Left ventricle myocardium superior (tissue), 1 donor: ENCODE measurements around the gene N4BP2L1. TPM values are rescaled to one million over a fixed set of nuclear protein-coding genes. Genes with fewer than 3 reads are reported as not detected.

Experiments
- ATAC-seq: fragments of 200-7000 bp; cut with Tn5 transposase; one replicate; pipeline ENCODE4 v1.9.1; 2020; ENCODE audit warnings: mild to moderate bottlenecking, moderate library complexity
- DNase-seq: peaks from one replicate; pipeline ENCODE4 v3.0.0-alpha.2; 2020
- intact Hi-C: fragments of 100-400 bp; cut with micrococcal nuclease; formaldehyde crosslinking; loops from one replicate; pipeline ENCODE4 v1.11.0; 2022
- long read RNA-seq: library from polyadenylated mRNA; unstranded; transcript quantifications from one replicate; pipeline ENCODE4 v2.0.0, GENCODE V29; 2021
- total RNA-seq: library from RNA; stranded (reverse); fragmentation: NEBNext Ultra II Directional; extraction: Animal tissue kit (Norgen Biotek cat#: 25700); gene quantifications from one replicate; pipeline ENCODE4 v1.2.1, GENCODE V29; 2021
- donor health status: DM: no; HTN: yes; CAD: no; lungs with severe emphysema.

Gene N4BP2L1
- total RNA-seq, result 3.9 TPM
- long read RNA-seq, partial matches to known transcripts, result 1 of 12 reads
- long read RNA-seq, other reads (novel, unspliced or antisense), result 3 of 12 reads

DNA sequence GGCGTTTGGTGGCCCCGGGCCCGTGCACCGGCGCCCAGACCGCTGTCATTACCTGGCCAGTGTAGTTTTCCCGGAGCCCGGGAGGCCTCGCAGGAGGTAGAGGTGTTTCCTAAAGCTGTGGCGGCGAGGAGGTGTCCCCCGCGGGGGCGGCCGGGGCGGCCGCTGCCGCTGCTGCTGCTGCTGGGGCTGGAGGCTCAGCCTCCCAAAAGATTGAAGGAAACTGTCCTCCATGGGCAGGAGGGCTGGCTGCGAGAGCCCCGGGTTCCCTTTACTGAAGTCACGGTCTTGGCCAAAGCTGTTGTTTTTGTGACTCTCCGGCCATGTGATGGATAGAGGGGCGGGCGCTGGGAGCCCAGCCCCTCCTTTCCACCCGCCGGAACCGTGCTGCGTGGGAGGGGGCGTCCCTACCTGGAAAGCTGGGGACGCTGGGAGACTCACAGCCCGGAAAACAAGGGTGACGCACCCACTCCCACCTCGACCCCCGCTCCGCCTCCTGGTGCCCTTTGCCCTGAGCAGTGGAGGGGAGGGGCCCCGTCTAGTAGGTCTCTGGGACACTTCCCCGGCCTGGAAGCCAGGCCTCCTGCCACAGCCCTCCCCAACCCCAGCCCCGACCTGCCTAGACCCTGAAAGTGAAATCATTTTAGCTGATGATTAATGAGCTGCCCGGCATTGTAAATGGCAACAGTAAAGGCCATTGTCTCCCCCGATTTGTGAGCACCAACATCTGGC is at the start of gene N4BP2L1:
TSS of gene N4BP2L1 (minus strand) at position 279 of the 729 bp plus-strand sequence. CDS start at position 231, 48 bp downstream.
- intact Hi-C loops, result loop anchor here (10.0 kb wide), 1 partner anchor 107 kb away; the partner anchor contains the start of gene N4BP2L2
- ATAC-seq (peak; percentile 78), DNase-seq (peak; percentile 77)

DNA sequence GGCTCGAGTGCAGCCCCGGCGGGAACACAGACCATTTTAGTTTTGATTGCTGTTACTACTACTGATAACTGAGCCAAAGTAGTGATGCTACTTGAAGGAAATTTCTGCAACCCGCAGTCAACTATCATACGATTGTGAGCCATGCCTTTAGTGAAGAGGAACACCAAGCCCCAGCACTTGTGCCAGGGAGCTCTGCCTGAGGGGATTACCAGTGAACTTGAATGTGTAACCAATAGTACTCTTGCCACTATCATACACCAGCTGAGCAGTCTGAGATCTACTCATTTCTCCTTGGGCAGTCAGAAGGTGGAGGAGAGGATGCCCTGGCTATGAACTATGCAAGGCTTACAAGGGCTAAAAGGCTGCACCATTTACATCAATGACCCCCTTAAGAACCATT is 49.0 kb upstream of the N4BP2L1 start:
- ATAC-seq (peak; percentile 11), DNase-seq (no peak)
- intact Hi-C loops, result no loop called here

DNA sequence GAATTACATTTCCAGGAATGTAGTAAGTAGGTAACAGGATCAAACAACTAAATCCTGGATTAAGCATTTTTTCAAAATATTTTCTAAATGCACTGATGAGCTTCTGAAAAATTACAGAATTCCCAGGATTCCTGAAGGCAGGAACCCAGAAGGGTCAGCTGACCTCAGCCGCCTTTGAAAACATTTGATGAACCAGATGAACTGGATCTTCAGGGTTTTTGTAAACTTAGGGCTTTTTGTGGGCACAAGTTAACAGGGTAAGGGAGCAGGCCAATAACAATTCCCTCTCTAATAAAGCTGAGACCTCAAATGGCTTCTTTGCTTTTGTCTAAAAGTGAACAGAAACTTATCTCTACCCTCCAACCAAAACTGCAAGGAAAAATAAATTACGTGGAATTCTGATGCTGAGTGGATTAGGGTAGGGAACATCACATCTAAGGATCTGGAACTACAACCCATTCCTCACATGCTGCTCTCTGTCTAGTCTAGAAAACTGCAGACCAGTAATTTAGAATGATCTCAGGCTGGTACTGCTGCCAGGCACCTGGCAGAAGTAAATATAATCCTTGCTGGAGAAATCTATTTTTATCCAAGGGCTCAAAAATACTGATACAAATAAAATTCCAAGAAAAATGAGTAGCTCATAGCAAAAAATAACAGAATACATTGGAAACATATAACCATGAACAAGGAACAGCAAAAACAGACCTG is 48.2 kb upstream of the N4BP2L1 start:
- intact Hi-C loops, result no loop called here
- peak; percentile 30 for ATAC-seq
- DNase-seq, result no peak

DNA sequence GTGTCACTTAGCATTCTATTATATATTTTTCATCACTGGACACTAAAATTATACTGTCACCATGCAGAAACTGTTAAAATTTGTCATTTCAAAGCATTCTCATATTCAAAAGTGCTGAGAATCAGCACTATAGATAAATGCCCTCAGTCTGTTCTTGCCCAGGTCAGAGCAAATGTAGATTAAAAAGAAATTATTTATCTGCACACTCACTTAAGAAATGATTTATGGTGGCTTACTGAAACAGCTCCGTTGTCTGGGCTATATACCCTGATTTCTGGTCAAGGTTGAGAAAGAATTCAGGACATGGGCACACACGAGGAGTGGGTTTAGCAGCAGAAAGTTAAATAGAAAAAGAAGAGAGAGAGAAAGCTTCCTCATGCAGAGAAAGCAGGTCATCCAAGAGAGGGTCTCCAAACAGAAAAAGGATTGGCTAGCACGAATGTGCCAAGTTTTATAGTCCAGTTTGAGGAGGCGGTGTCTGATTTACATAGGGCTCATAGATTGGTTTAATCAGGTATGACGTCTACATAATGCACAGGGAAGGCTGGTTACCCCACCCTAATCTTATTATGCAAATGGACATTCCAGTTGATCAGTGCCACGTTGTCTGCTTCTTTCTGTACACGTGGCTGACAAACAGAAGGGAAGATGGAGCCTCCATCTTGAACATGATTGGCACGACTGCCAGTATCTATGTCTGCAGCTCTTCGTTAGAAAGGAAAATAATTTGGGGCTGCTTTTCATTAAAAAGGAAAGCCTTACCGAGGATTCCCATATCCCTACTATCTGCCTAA is 47.3 kb upstream of the N4BP2L1 start:
- intact Hi-C loops, result no loop called here
- no peak for DNase-seq
- ATAC-seq, result no peak

DNA sequence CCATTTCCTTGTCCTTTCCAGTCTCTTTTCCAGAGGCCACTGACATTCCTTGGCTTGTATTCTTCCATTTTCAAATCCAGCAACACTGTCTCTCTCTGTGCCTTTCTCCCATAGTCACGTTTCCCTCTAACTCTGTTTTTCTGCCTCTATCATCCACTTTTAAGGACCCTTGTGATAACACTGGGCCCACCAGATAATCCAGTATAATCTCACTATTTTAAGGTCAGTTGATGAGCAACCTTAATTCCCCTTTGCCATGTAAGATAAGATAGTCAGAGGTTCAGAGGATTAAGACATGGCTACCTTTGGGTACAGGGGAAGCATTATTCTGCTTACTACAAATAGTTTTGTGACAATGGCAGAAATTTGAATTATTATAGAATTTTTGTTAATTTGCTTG is 45.7 kb upstream of the N4BP2L1 start:
- intact Hi-C loops, result no loop called here
- ATAC-seq (no peak), DNase-seq (no peak)

DNA sequence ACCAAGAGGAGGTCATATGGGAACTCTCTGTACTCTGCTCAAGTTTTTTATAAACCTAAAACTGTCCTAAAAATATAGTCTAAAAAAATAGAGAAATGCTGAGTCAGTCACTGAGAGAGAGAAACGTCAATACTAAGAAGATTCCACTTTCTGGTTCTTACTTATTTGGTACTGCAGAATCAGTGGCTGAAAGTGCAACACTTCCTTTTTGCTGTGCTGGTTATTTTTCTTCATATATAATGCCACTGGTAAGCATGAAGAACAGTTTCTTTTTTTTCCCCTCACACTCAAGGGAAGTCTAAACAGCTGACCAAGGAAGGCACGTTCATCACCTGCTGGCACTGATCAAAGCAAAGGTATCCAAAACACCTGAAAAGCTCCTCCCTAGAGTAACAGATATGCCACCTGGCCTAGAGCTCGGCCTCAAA is 44.3 kb upstream of the N4BP2L1 start:
- ATAC-seq, result no peak
- intact Hi-C loops, result no loop called here
- DNase-seq, result no peak

DNA sequence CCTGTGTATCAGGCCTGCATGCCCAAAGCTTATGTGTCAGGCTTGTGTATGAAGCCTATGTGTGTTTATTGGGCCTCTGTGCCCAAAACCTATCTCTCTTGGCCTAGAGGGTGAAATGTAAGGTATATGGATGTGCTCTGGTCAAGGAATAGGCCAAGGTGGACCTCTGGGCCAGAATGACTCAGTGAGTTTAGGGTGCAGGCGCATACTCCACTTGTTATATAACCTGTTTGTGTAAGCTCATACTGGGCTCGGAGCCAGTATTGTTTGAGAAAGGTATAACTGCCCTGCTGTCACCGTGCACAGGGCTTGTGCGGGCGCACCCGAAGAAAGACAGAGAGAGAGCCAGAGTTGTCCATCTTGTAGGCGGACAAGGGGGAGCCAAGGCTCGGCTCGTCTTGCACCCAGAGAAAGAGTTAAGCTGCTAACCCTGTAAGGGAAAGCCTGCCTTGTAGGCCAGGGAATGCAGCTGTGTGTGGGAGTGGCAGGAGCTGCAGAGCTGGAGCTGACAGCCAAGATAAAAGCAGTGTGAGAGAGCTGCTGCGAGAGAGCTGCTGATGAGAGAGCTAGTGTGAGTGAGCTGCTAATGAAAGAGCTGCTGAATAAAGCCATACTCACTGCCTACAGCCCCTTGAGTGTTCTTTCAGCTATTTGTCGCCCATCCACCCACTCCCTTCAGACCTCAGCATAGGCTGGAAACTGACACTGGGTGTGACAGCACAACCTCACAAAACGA is 43.4 kb upstream of the N4BP2L1 start:
- ATAC-seq, result peak; percentile 87
- peak; percentile 54 for DNase-seq
- intact Hi-C loops, result no loop called here

DNA sequence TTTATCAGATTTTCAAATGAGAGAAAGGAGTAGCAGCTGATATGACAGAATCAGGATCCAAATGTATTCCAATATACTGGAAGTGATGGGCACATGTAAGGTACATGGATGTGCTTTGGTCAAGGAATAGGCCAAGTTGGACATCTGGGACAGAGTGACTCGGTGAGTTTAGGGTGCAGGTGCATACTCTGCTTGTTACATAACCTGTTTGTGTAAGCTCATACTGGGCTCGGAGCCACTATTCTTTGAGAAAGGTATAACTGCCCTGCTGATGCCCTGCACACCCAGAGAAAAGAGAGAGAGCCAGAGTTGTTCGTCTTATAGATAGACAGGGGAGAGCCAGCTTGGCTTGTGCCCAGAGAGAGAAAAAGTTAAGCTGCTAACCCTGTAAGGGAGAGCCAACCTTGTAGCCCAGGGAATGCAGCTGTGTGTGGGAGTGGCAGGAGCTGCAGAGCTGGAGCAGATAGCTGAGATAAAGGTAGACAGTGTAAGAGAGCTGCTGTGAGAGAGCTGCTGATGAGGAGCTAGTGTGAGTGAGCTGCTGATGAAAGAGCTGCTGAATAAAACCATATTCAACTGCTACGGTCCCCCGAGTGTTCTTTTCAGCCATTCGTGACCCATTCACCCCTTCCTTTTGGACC is 40.7 kb upstream of the N4BP2L1 start:
- intact Hi-C loops, result no loop called here
- peak; percentile 6 for ATAC-seq
- no peak for DNase-seq

DNA sequence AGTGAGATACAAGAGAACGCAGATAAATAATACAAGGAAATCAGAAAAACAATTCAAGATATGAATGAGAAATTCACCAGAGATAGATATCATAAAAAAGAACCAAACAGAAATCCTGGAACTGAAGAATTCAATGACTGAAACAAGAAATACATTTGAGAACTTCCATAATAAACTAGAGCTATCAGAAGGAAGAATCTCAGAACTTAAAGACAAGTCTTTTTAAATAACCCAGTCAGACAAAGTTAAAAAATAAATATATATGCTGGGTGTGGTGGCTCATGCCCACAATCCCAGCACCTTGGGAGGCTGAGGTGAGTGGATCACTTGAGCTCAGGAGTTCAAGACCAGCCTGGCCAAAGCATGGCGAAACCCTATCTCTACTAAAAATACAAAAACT is 28.7 kb upstream of the N4BP2L1 start:
- DNase-seq (no peak), ATAC-seq (no peak)
- intact Hi-C loops, result no loop called here

DNA sequence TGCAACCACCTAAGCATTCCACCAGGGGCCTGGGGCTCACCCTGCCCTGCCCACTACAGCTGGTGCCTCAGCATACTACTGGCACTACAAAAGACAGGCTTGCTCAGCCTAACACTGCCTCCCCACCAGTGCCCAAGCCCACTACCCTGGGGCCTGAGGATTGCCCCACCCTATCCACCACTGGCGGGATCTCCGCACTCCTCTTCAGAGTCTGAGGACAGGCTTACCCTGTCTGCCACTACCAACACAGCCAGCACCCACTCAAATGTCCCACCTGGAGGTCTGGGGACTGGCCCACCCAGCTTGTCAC is 27.6 kb upstream of the N4BP2L1 start:
- DNase-seq, result no peak
- intact Hi-C loops, result no loop called here
- ATAC-seq, result peak; percentile 35

DNA sequence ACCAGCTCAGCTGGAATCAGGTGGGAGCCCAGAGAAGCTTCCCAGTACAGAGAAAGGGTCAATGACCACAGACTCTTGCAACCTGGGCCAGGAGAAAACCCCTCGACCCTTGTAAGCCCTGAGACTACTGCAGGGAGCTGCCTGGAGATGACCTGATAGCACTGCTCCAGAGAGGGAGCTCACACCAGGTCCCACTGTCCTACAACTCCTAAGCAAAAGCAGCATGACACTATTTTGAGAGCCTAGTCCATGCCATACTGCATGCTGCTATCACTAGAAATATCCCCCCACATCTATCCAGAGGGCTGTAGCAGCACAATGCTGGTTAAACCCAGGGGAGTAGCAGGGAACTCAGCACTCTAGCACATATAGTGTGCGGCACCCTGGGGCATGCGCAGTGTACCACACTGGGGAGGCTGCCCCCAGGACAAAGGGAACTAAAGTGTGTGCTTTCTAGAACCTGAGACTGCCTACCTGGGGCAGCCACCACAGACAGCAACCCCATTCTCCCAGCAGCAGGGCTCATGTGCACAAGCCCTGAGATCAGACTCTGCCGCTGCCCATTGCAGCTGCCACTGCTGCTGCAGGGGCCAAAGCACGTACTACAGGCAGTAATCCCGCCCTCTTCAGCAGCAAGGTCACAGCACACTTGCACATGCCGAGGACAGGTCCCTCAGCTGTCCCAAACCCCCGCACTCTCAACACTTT is 27.1 kb upstream of the N4BP2L1 start:
- intact Hi-C loops, result no loop called here
- DNase-seq, result peak; percentile 30
- ATAC-seq, result peak; percentile 74

DNA sequence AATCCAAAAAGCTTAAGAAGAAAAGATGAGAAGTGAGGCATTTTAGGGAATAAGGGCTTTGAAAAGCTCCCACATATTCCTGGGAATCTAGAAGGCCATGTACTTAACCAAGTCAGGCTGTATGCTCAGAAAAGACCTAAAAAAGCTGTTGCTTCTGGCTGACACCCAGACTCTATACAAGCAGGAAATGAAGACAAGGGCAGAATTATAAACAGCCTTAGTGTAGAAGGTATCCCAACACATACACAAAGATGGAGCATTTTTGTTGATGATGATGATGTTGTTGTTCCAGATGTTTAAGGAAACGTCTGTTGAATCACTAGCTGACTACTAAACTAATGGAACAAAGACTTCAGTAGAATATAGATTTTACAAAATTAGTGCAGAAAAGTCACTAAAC is 26.1 kb upstream of the N4BP2L1 start:
- intact Hi-C loops, result no loop called here
- DNase-seq, result no peak
- no peak for ATAC-seq

DNA sequence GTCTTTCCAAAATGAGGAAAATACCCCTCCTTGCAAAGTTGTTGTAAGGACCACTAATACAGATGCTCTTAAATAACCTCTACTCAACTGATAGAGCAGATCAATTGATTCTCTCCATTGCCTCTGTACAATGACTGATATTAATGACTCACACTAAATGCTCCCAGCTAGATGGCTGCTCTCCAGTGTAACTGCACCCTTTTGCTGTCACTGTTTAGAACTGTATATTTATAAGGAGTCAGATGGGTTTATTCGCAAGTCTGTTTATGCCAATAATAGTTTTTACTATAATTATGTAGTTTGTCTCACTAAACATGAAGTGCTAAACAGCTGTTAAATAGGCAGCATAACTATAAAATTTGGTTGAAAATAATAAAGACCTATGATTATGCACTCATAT is 21.0 kb upstream of the N4BP2L1 start:
- intact Hi-C loops, result no loop called here
- ATAC-seq (no peak), DNase-seq (no peak)

DNA sequence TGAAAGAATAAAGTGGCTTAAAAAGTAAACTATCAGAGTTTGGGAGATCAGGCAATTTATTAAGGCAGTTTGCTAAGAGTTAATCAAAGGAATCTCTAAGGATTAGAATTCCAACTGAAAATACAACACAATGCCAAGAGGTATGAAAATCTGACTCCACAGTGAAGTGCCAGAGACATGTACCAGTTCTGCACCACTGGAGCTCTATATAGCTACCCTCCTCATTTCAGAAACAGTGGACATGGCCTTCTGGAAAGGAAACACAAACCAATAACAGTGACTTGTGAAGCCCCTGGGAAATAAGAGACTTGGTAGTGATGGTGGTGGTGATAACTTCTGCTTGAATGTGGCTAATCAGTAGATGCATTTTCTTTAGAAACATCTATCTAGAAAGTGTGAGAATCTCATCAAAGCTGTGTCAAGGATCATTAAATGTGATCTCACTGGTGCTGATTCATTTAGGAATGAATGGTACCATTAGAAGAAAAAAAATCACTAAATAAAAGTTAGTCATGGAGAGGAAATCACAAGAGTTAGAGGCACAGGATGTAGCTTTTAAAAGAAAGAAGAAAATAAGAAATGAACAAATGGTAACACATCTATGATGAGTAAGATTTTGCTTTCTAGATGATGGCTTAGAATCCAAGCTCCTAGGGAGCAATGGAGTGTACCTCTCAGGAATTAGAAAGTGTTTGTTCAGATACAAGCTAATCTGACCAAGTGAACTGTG is 20.1 kb upstream of the N4BP2L1 start:
- intact Hi-C loops, result no loop called here
- ATAC-seq, result peak; percentile 25
- DNase-seq, result no peak

DNA sequence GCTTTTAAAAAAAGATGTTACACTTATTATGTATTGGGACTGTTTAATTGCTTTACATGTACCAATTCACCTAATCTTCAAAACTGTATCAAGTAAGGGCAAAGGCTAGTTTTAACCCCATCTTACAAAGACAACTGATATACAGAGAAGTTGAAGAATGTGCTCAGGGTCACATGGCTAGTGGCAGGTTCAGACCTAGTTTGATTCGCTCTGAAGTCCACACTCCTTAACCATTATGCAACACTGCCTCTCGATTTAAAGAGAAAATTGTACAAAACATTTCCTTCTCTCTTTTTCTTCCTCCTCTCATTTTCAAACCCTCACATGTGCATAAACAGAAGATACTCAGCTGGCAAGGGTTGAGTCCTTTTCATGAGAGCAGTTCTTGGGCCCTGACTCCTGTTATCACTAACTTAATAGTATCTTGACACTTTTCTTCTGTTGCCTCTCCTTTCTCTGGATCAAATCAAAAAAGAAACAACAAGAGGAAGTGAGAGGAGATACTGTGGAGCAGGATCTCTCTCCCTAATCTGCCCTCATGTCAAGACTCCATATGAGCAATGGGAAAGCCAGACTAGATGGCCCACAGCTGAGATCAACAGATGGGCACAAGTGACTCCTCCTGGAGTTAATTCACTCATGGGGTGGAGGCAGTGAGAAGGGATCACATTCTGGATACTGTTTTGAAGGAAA is 19.0 kb upstream of the N4BP2L1 start:
- DNase-seq (no peak), ATAC-seq (peak; percentile 38)
- intact Hi-C loops, result no loop called here

DNA sequence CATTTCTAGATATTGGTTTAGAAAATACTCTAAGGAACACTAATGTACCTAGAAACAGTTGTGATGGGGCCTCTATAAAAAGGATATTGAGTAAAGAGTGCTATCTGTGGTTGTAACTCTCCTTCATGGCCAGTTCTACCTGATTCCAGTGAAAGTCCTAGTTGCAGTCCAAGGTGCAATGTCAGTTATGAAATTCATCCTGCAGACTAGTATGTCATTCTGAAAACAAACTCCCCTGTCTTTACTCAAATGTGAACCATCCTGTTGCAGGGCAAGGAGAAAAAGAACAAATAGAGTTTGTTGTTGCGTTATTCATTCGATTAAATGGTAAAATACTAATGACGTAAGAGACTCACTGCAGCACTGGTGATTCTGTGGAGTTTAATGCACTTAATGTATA is 18.3 kb upstream of the N4BP2L1 start:
- intact Hi-C loops, result no loop called here
- DNase-seq (no peak), ATAC-seq (no peak)

DNA sequence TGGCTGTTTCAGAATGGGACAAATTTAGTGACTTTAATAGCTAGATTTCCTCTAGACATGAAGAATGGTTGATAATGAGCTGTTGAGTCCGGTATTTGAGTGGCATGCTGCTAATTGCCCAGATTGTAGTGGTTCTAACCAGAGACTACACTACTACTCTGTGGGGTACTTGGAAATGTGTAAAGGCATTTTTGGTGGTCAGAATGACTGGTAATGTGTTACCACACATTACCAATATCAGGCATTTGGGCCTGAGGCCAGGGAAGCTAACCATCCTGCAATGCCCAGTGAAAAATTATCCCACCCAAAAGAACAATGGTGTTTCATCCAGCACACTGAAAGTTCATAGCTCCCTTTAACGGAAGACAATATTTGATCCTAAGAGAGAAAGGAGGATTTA is 17.5 kb upstream of the N4BP2L1 start:
- ATAC-seq (no peak), DNase-seq (no peak)
- intact Hi-C loops, result no loop called here
